H1 (cell line): ENCODE results near the gene PGM2. TPM values are rescaled to one million over a fixed set of nuclear protein-coding genes. Genes with fewer than 3 reads are reported as not detected.

ENCODE experiments used
- CTCF ChIA-PET: fragments of 300-600 bp; sonication (Branson Sonifier 250); formaldehyde crosslinking; loops from one replicate; lab custom pipeline; 2021; ENCODE audit not compliant: partially characterized antibody; lab: Charles Lee
- POLR2A ChIA-PET: fragments of 300-600 bp; sonication (Branson Sonifier 250); formaldehyde crosslinking; loops from one replicate; lab custom pipeline; 2021; ENCODE audit warnings: inconsistent platforms; ENCODE audit not compliant: partially characterized antibody; lab: Charles Lee
- DNase-seq, 2 experiments: peaks; one replicate each; pipeline versions ENCODE4 v3.0.0 to v3.0.0-alpha.2; 2010 to 2022; ENCODE audit warnings: low spot score in 2 of 2, low read depth in 1 of 2, mixed read lengths in 1 of 2
- FAIRE-seq: peaks from 2 replicates; lab custom pipeline; 2011; peaks lifted over from hg19 to GRCh38; lab: Jason Lieb, UNC
- H2AFZ ChIP-seq: 2 replicates; pipeline ENCODE4 v1.8.1; 2012; ENCODE audit warnings: low read length, inconsistent platforms
- H2AK5ac ChIP-seq: 2 replicates; pipeline ENCODE4 v1.6.1; 2013; ENCODE audit warnings: low read depth, low read length
- H2BK120ac ChIP-seq: replicated peaks from 2 replicates; pipeline ENCODE3; 2013; ENCODE audit warnings: low read depth, low read length, inconsistent platforms
- H2BK12ac ChIP-seq: 2 replicates; pipeline ENCODE4 v1.6.1; 2013; ENCODE audit warnings: low read depth, low read length
- H2BK15ac ChIP-seq: 2 replicates; pipeline ENCODE4 v1.6.1; 2013; ENCODE audit warnings: low read length
- H2BK20ac ChIP-seq: 2 replicates; pipeline ENCODE4 v1.6.1; 2013; ENCODE audit warnings: low read length
- H2BK5ac ChIP-seq: 2 replicates; pipeline ENCODE4 v1.6.1; 2013; ENCODE audit warnings: low read depth, low read length
- H3K14ac ChIP-seq: 2 replicates; pipeline ENCODE4 v1.6.1; 2013; ENCODE audit warnings: inconsistent platforms; ENCODE audit not compliant: insufficient read length
- H3K18ac ChIP-seq: 2 replicates; pipeline ENCODE4 v1.6.1; 2013; ENCODE audit warnings: low read length; ENCODE audit errors: extremely low read depth
- H3K23ac ChIP-seq: 2 replicates; pipeline ENCODE4 v1.6.1; 2013; ENCODE audit warnings: inconsistent platforms; ENCODE audit not compliant: insufficient read length
- H3K23me2 ChIP-seq: 2 replicates; pipeline ENCODE4 v1.6.1; 2013; ENCODE audit warnings: low read depth, low read length
- H3K27ac ChIP-seq: 2 replicates; pipeline ENCODE4 v1.6.1; 2011; ENCODE audit warnings: low read depth, low read length, inconsistent platforms
- H3K27me3 ChIP-seq, 4 experiments: replicated peaks in 1 of 4; 1 replicate in 1 of 4; 2 replicates in 3 of 4; pipeline versions ENCODE4 v1.6.1 to v1.8.1; 2011 to 2013; ENCODE audit warnings: low read length in 3 of 4, mild to moderate bottlenecking in 3 of 4, inconsistent platforms in 2 of 4, mixed read lengths in 2 of 4, moderate library complexity in 1 of 4; ENCODE audit not compliant: control insufficient read depth in 3 of 4, insufficient read depth in 3 of 4; ENCODE audit errors: extremely low read depth in 1 of 4
- H3K36me3 ChIP-seq, 4 experiments: 2 replicates each; pipeline versions ENCODE4 v1.6.1 to v1.8.1; 2011 to 2013; ENCODE audit warnings: mild to moderate bottlenecking in 4 of 4, low read length in 3 of 4, moderate library complexity in 2 of 4, control low read depth in 1 of 4, inconsistent platforms in 1 of 4; ENCODE audit not compliant: insufficient read depth in 4 of 4, control insufficient read depth in 2 of 4
- H3K4ac ChIP-seq: replicated peaks from 2 replicates; pipeline ENCODE3; 2013; ENCODE audit warnings: low read length, low read depth, mixed read lengths, inconsistent platforms; ENCODE audit not compliant: insufficient read length
- H3K4me1 ChIP-seq, 4 experiments: replicated peaks in 1 of 4; 1 replicate in 1 of 4; 2 replicates in 3 of 4; pipeline versions ENCODE4 v1.6.1 to v1.8.1; 2011 to 2013; ENCODE audit warnings: low read length in 3 of 4, inconsistent platforms in 2 of 4, mixed read lengths in 1 of 4; ENCODE audit not compliant: insufficient read depth in 4 of 4, control insufficient read depth in 3 of 4
- H3K4me2 ChIP-seq, 2 experiments: 2 replicates each; pipeline versions ENCODE4 v1.6.1 to v1.8.1; 2011 to 2013; ENCODE audit warnings: low read depth in 2 of 2, low read length in 2 of 2, control low read depth in 1 of 2, inconsistent platforms in 1 of 2, mild to moderate bottlenecking in 1 of 2; ENCODE audit not compliant: insufficient read depth in 1 of 2
- H3K4me3 ChIP-seq, 4 experiments: fragments of 200-600, 300-600 bp in 1 of 4; sonication (generic), shearing (Covaris generic), sonication (Bioruptor Twin) in 1 of 4; 2 replicates each; pipeline versions ENCODE4 v1.5.1 to v1.8.1; 2011 to 2016; ENCODE audit warnings: low read length in 4 of 4, low read depth in 3 of 4, control low read depth in 2 of 4, inconsistent platforms in 2 of 4, mild to moderate bottlenecking in 2 of 4, mixed read lengths in 1 of 4, moderate library complexity in 1 of 4; ENCODE audit not compliant: insufficient read depth in 2 of 4; ENCODE audit errors: extremely low read depth in 1 of 4
- H3K56ac ChIP-seq: replicated peaks from 2 replicates; pipeline ENCODE3; 2013; ENCODE audit warnings: low read depth, mild to moderate bottlenecking, mixed read lengths, low read length, inconsistent platforms; ENCODE audit not compliant: insufficient read length
- H3K79me1 ChIP-seq: 2 replicates; pipeline ENCODE4 v1.6.1; 2013; ENCODE audit warnings: low read depth, low read length, control low read depth
- H3K79me2 ChIP-seq, 2 experiments: 2 replicates each; pipeline versions ENCODE4 v1.6.1 to v1.8.1; 2012 to 2013; ENCODE audit warnings: low read length in 2 of 2, mild to moderate bottlenecking in 2 of 2, inconsistent platforms in 1 of 2; ENCODE audit not compliant: insufficient read depth in 2 of 2, control insufficient read depth in 1 of 2
- H3K9ac ChIP-seq, 4 experiments: replicated peaks in 1 of 4; 1 replicate in 1 of 4; 2 replicates in 3 of 4; pipeline versions ENCODE4 v1.6.1 to v1.8.1; 2011 to 2013; ENCODE audit warnings: low read depth in 3 of 4, low read length in 3 of 4, control low read depth in 2 of 4, mild to moderate bottlenecking in 2 of 4, moderate library complexity in 2 of 4, inconsistent platforms in 1 of 4; ENCODE audit errors: extremely low read depth in 1 of 4
- H3K9me3 ChIP-seq, 2 experiments: 2 replicates each; pipeline versions ENCODE4 v1.6.1 to v1.8.1; 2012 to 2013; ENCODE audit warnings: mild to moderate bottlenecking in 2 of 2, moderate library complexity in 2 of 2, control low read depth in 1 of 2, inconsistent platforms in 1 of 2, low read depth in 1 of 2, low read length in 1 of 2, mixed read lengths in 1 of 2; ENCODE audit not compliant: insufficient read depth in 2 of 2
- H4K20me1 ChIP-seq, 2 experiments: replicated peaks in 1 of 2; 2 replicates each; pipeline versions ENCODE3 to v1.8.1; 2011 to 2013; ENCODE audit warnings: inconsistent platforms in 2 of 2, low read length in 2 of 2, mild to moderate bottlenecking in 1 of 2; ENCODE audit not compliant: insufficient read depth in 2 of 2, control insufficient read depth in 1 of 2
- H4K5ac ChIP-seq: 2 replicates; pipeline ENCODE4 v1.6.1; 2013; ENCODE audit warnings: low read length, low read depth, mixed read lengths, inconsistent platforms; ENCODE audit not compliant: insufficient read length
- H4K8ac ChIP-seq: 2 replicates; pipeline ENCODE4 v1.8.0; 2013; ENCODE audit warnings: mild to moderate bottlenecking, moderate library complexity, low read length, inconsistent platforms; ENCODE audit not compliant: insufficient read depth; ENCODE audit errors: extremely low read depth
- H4K91ac ChIP-seq: replicated peaks from 2 replicates; pipeline ENCODE3; 2013; ENCODE audit warnings: low read length, mixed read lengths, inconsistent platforms; ENCODE audit not compliant: insufficient read length
- CBX8 ChIP-seq: fragments of 300-800, 300-1000 bp; sonication (generic); IDR thresholded peaks from 2 replicates; pipeline ENCODE4 v1.7.1; 2016; ENCODE audit warnings: low read depth, low read length, borderline replicate concordance
- GTF2F1 ChIP-seq: IDR thresholded peaks from 2 replicates; pipeline ENCODE4 v1.6.1; 2012; ENCODE audit warnings: low read depth, low read length, improper control_type of control experiment, borderline replicate concordance
- KDM1A ChIP-seq: fragments of 200-600, 300-600 bp; sonication (generic); IDR thresholded peaks from 2 replicates; pipeline ENCODE4 v1.7.1; 2016; ENCODE audit warnings: mild to moderate bottlenecking, low read length, borderline replicate concordance
- KDM4A ChIP-seq: IDR thresholded peaks from one replicate; pipeline ENCODE4 v1.7.1; 2012; ENCODE audit warnings: low read depth, mild to moderate bottlenecking, moderate library complexity, low read length, inconsistent platforms; ENCODE audit not compliant: severe bottlenecking
- SIX5 ChIP-seq: IDR thresholded peaks from 2 replicates; pipeline ENCODE4 v1.6.1; 2011; ENCODE audit warnings: mild to moderate bottlenecking, low read depth, low read length
- SUZ12 ChIP-seq: fragments of 200-600 bp; sonication (generic); IDR thresholded peaks from 2 replicates; pipeline ENCODE4 v1.6.1; 2012; ENCODE audit warnings: mild to moderate bottlenecking, inconsistent platforms, low read length, moderate library complexity, mixed read lengths
- TEAD4 ChIP-seq: IDR thresholded peaks from 2 replicates; pipeline ENCODE4 v1.6.1; 2012; ENCODE audit warnings: low read depth, low read length, inconsistent platforms, mixed read lengths
- WGBS, 2 experiments: shearing (Covaris generic) in 1 of 2; methylation state at CpG; one replicate each; pipeline versions ENCODE4 v1.1.6 to v1.1.7; 2013 to 2015; ENCODE audit warnings: low lambda C conversion rate in 2 of 2, mixed read lengths in 2 of 2, inconsistent platforms in 1 of 2, low coverage in 1 of 2, missing lambda C conversion rate in 1 of 2; ENCODE audit not compliant: insufficient replicate concordance in 2 of 2, insufficient coverage in 1 of 2, insufficient read length in 1 of 2; ENCODE audit errors: extremely low coverage in 1 of 2, missing lambda C conversion rate in 1 of 2; 5-methylcytosine and 5-hydroxymethylcytosine counted together
- polyA plus RNA-seq, 7 experiments: library from polyadenylated mRNA; depleted of rRNA in 3 of 7; stranded (reverse) in 5 of 7; unstranded in 2 of 7; fragments of >200 nt in 5 of 7; fragments of 200-250 nt in 2 of 7; gene quantifications; 1 replicate in 5 of 7; 2 replicates in 1 of 7; 4 replicates in 1 of 7; pipeline versions ENCODE4 v1.2.1 to v1.2.3, GENCODE V29; 2011 to 2013; ENCODE audit warnings: missing spikeins in 2 of 7, mixed read lengths in 2 of 7
- total RNA-seq: library from RNA; stranded (reverse); fragmentation: NEBNext Ultra II Directional; extraction: Animal tissue kit (Norgen Biotek cat#: 25700); gene quantifications from 2 replicates; pipeline ENCODE4 v1.2.1, GENCODE V29; 2021
- TF ChIP-seq, protein P1 (sequence below): IDR thresholded peaks from 2 replicates; pipeline ENCODE4 v1.6.1; 2012; ENCODE audit warnings: low read length, inconsistent platforms
- TF ChIP-seq, protein P2 (sequence below), 3 experiments: IDR thresholded peaks; 1 replicate in 2 of 3; 2 replicates in 1 of 3; pipeline versions ENCODE4 v1.5.1 to v1.6.1; 2011; ENCODE audit warnings: low read length in 3 of 3, mild to moderate bottlenecking in 3 of 3, inconsistent platforms in 2 of 3, low read depth in 1 of 3, moderate library complexity in 1 of 3; ENCODE audit not compliant: insufficient read depth in 1 of 3; ENCODE audit errors: control extremely low read depth in 1 of 3

PGM2 gene
- total and polyA plus RNA-seq, 2 of the 8 experiments (the other 6 are each of a cell fraction or from before 2014, with no cell fraction given) = 7.7 to 38.0 TPM

DNA sequence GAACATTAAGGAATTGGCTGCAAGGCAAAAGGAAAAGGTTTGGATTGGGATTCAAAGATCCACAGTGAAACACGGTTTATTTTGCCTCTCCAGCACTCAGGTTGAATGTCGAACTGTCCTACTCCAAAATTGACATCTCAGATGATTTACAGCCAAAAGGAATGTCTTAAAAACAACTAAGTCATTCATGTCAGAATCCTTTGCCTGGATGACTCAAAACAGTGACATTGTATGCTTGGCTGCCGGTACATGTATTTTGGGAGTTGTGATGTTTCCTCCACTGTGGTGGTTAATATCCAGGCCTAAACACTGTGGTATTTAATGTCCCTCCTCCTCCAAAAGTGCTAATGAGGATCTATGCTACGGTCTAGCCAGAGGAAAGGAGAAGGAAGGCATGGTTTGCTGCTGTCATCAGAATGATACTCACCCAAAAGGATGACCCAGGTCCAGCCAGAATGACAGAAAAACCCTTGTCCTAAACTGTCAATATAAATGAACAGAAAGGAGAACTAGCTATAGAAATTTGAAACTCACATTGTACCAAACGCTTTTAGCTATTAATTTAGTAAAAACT lies 20.9 kb downstream of the PGM2 start:
- CTCF ChIA-PET = interaction anchor here (1.2 kb wide), 1 partner anchor 245 kb away, joined by 4 read pairs; no protein-coding TSS in a partner anchor
- Histone ChIP-seq H4K5ac (no peak overlapping the region), H4K8ac (no peak overlapping the region), H2BK12ac (no peak overlapping the region), H3K9ac (no peak overlapping the region), H2AFZ (no peak overlapping the region), H2BK5ac (no peak overlapping the region), H3K27ac (no peak overlapping the region), H4K91ac (no peak overlapping the region), H2BK15ac (no peak overlapping the region), H3K56ac (no peak overlapping the region), H3K4me1 (no peaks in the 10 kb centered on the region), H4K20me1 (no peaks in the 10 kb centered on the region), H3K79me1 (no peaks in the 10 kb centered on the region), H3K23me2 (no peaks in the 10 kb centered on the region), H3K4ac (no peak overlapping the region), H3K79me2 (no peaks in the 10 kb centered on the region), H3K14ac (no peak overlapping the region), H3K36me3 (peaks cover 0 to 25% (median 13%) of the 10 kb centered on the region in 4 experiments; a peak in 5 of 8 replicates), H2BK20ac (no peak overlapping the region), H3K4me2 (no peak overlapping the region), H3K23ac (no peak overlapping the region), H2AK5ac (no peak overlapping the region), H2BK120ac (no peak overlapping the region), H3K4me3 (no peak overlapping the region), H3K27me3 (peaks cover 0 to 1% (median 0%) of the 10 kb centered on the region in 4 experiments; a peak in 1 of 7 replicates), H3K18ac (no peak overlapping the region), H3K9me3 (no peaks in the 10 kb centered on the region)
- DNase-seq (no peak), FAIRE-seq (no peak)
- 80% methylated on average over 5 of the region's 5 CpGs; no CpG with 5 or more reads in 1 of the 2 experiments for WGBS, 2 experiments
- POLR2A ChIA-PET = no interaction called here
- TF ChIP-seq SUZ12 (no peak), TEAD4 (no peak), KDM1A (no peak), KDM4A (no peak), SIX5 (no peak), GTF2F1 (no peak), CBX8 (no peak)
- TF ChIP-seq, protein P1, sequence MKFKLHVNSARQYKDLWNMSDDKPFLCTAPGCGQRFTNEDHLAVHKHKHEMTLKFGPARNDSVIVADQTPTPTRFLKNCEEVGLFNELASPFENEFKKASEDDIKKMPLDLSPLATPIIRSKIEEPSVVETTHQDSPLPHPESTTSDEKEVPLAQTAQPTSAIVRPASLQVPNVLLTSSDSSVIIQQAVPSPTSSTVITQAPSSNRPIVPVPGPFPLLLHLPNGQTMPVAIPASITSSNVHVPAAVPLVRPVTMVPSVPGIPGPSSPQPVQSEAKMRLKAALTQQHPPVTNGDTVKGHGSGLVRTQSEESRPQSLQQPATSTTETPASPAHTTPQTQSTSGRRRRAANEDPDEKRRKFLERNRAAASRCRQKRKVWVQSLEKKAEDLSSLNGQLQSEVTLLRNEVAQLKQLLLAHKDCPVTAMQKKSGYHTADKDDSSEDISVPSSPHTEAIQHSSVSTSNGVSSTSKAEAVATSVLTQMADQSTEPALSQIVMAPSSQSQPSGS = no peak
- TF ChIP-seq, protein P2, sequence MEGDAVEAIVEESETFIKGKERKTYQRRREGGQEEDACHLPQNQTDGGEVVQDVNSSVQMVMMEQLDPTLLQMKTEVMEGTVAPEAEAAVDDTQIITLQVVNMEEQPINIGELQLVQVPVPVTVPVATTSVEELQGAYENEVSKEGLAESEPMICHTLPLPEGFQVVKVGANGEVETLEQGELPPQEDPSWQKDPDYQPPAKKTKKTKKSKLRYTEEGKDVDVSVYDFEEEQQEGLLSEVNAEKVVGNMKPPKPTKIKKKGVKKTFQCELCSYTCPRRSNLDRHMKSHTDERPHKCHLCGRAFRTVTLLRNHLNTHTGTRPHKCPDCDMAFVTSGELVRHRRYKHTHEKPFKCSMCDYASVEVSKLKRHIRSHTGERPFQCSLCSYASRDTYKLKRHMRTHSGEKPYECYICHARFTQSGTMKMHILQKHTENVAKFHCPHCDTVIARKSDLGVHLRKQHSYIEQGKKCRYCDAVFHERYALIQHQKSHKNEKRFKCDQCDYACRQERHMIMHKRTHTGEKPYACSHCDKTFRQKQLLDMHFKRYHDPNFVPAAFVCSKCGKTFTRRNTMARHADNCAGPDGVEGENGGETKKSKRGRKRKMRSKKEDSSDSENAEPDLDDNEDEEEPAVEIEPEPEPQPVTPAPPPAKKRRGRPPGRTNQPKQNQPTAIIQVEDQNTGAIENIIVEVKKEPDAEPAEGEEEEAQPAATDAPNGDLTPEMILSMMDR (IDR thresholded peaks at IDR 0.05; ENCODE audit: control extremely low read depth in 1 of 3, insufficient read depth in 1 of 3, low read depth in 1 of 3, low read length in 3 of 3) = no peak
